SK-N-SH (cell line): Measurements from ENCODE around the gene VMAC.

Source experiments
- EP300 ChIP-seq, 2 experiments: IDR thresholded peaks; 2 replicates each; pipeline versions ENCODE4 v1.4.0 to v1.6.1; 2012; ENCODE audit warnings: borderline replicate concordance in 1 of 2, low read depth in 1 of 2, low read length in 1 of 2
- EZH2phosphoT487 ChIP-seq: fragments of 200-600 bp; sonication (generic); IDR thresholded peaks from 2 replicates; pipeline ENCODE4 v1.6.1; 2017; ENCODE audit warnings: low read depth, mixed run types, mild to moderate bottlenecking, antibody characterized with exemption, moderate library complexity, borderline replicate concordance
- RCOR1 ChIP-seq: fragments of 150-350 bp; IDR thresholded peaks from 2 replicates; pipeline ENCODE4 v1.6.1; 2017; ENCODE audit warnings: antibody characterized with exemption, low read length
- TAF1 ChIP-seq: IDR thresholded peaks from 2 replicates; pipeline ENCODE4 v1.6.1; 2012; ENCODE audit warnings: low read depth, mild to moderate bottlenecking, low read length, moderate library complexity, borderline replicate concordance
- TF ChIP-seq, protein P1 (sequence below): fragments of 200-600 bp; sonication (generic); IDR thresholded peaks from 2 replicates; pipeline ENCODE4 v1.6.1; 2017; ENCODE audit warnings: antibody characterized with exemption, mild to moderate bottlenecking, moderate library complexity
- TF ChIP-seq, protein P2 (sequence below): IDR thresholded peaks from 2 replicates; pipeline ENCODE4 v1.6.1; 2012; ENCODE audit warnings: mild to moderate bottlenecking, low read depth, low read length, moderate library complexity

DNA sequence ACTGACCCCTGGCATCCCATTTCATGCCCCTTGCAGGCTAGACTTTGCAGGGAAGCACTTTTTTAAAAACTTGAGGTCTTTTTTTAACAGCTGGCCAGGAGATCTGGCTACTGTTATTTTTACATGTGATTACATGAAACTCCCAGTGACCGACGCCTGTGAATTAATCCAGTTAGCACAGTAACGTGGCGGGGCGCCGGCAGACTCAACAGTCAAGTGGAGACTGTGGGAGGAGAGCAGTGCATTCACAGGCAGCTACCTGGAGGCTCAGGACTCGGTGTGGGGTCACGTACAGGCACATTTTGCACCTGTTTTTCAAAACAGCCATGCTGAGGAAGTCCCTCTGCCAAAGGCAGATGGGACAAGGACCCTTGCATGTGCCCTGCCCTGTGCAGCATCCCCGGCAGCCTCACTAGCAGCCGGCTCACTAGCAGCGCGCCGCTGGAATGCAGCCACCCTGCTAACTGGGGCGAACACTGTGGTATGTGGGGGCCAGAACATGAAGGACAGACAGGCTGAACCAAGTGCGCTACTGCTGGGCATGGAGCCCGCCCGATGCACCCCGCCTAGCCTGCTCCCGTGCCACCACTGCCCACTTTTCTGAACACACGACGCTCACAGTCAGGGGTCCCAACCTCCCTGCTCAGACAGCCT, 28.1 kb downstream of the VMAC start:
- TF ChIP-seq, protein P1, sequence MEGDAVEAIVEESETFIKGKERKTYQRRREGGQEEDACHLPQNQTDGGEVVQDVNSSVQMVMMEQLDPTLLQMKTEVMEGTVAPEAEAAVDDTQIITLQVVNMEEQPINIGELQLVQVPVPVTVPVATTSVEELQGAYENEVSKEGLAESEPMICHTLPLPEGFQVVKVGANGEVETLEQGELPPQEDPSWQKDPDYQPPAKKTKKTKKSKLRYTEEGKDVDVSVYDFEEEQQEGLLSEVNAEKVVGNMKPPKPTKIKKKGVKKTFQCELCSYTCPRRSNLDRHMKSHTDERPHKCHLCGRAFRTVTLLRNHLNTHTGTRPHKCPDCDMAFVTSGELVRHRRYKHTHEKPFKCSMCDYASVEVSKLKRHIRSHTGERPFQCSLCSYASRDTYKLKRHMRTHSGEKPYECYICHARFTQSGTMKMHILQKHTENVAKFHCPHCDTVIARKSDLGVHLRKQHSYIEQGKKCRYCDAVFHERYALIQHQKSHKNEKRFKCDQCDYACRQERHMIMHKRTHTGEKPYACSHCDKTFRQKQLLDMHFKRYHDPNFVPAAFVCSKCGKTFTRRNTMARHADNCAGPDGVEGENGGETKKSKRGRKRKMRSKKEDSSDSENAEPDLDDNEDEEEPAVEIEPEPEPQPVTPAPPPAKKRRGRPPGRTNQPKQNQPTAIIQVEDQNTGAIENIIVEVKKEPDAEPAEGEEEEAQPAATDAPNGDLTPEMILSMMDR = no peak
- no peak for TF ChIP-seq EP300 (IDR thresholded peaks at IDR 0.05; ENCODE audit: borderline replicate concordance in 1 of 2, low read depth in 1 of 2, low read length in 1 of 2)
- no peak for TF ChIP-seq RCOR1
- TF ChIP-seq, protein P2, sequence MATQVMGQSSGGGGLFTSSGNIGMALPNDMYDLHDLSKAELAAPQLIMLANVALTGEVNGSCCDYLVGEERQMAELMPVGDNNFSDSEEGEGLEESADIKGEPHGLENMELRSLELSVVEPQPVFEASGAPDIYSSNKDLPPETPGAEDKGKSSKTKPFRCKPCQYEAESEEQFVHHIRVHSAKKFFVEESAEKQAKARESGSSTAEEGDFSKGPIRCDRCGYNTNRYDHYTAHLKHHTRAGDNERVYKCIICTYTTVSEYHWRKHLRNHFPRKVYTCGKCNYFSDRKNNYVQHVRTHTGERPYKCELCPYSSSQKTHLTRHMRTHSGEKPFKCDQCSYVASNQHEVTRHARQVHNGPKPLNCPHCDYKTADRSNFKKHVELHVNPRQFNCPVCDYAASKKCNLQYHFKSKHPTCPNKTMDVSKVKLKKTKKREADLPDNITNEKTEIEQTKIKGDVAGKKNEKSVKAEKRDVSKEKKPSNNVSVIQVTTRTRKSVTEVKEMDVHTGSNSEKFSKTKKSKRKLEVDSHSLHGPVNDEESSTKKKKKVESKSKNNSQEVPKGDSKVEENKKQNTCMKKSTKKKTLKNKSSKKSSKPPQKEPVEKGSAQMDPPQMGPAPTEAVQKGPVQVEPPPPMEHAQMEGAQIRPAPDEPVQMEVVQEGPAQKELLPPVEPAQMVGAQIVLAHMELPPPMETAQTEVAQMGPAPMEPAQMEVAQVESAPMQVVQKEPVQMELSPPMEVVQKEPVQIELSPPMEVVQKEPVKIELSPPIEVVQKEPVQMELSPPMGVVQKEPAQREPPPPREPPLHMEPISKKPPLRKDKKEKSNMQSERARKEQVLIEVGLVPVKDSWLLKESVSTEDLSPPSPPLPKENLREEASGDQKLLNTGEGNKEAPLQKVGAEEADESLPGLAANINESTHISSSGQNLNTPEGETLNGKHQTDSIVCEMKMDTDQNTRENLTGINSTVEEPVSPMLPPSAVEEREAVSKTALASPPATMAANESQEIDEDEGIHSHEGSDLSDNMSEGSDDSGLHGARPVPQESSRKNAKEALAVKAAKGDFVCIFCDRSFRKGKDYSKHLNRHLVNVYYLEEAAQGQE = no peak
- TF ChIP-seq EZH2phosphoT487 = no peak
- no peak for TF ChIP-seq TAF1
